NT2/D1 (cell line): ENCODE data around the gene SNX9.

Source experiments
- SUZ12 ChIP-seq: IDR thresholded peaks from 2 replicates; pipeline ENCODE4 v1.6.1; 2011; ENCODE audit not compliant: insufficient read length, insufficient read depth; ENCODE audit errors: extremely low read depth
- YY1 ChIP-seq: IDR thresholded peaks from 2 replicates; pipeline ENCODE4 v1.6.1; 2011; ENCODE audit not compliant: insufficient read length, insufficient read depth
- ZNF274 ChIP-seq: IDR thresholded peaks from 2 replicates; pipeline ENCODE4 v1.6.1; 2011; ENCODE audit warnings: mild to moderate bottlenecking, low read depth, low read length

DNA sequence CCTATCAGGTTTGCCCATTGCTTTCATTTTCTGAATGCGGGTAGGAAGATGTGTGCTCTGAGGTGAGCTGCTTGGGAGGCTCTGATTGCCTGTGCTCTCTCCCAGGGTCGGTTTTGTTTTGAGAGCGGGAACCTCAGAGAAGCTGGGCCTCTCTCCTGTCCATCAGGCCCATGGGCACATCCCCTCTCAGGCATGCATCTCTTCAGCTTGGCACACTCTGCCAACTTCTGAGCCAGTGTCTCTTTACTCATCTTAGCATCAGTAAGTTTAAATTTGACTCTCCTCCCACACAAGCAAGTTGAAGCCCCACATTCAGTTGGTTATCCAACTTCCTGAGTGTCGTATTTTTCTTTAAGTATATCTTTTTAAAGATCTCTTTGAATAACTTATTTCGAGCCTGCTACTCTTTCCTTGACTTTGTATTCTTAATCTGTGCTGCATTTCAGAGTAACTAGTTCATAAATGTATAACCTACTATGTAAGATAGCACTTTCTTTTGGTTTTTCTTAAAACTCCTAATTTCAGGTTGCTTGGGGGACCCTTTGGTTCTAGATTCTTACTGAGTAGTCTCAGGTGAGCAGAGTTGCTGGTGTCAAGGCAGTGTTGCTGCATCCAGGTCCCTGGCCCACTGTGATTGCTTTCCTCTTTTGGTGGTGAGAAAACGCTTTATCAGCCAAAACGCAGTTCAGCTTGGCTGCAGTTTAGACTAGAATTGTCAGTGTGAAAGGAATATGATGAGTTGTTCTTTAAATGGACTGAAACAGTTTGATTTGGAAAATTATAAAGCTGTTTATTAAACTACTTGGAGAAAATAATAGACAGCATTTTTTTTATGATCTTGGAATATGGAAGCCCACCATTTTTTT, 54.8 kb downstream of the SNX9 start:
- TF ChIP-seq ZNF274 (no peak), YY1 (no peak), SUZ12 (no peak)
